HCT116 (cell line): ENCODE data around the gene KPNA3. TPM values are rescaled to one million over a fixed set of nuclear protein-coding genes. Genes with fewer than 3 reads are reported as not detected.

Experiments used
- ATAC-seq: fragments of 200-7000 bp; cut with Tn5 transposase; 2 replicates; pipeline ENCODE4 v1.9.1; 2020; ENCODE audit warnings: mild to moderate bottlenecking, moderate library complexity
- BruUV-seq: library from RNA; stranded (reverse); fragments of 400-500 nt; replicated peaks from 2 replicates; lab custom pipeline; 2021; lab: Mats Ljungman, UMichigan
- CTCF ChIA-PET: fragments of 300-600 bp; sonication (Branson Sonifier 250); formaldehyde crosslinking; loops from one replicate; lab custom pipeline; 2021; ENCODE audit warnings: antibody characterized with exemption; lab: Charles Lee
- POLR2A ChIA-PET: fragments of 300-600, 350-600 bp; sonication (Branson Sonifier 250); formaldehyde crosslinking; loops from one replicate; lab custom pipeline; 2021; ENCODE audit warnings: antibody characterized with exemption; lab: Charles Lee
- RAD21 ChIA-PET, 2 experiments: fragments of 300-600 bp; sonication (Branson Sonifier 250); formaldehyde crosslinking; loops; one replicate each; lab custom pipeline; 2023; ENCODE audit warnings: low total read pairs in 2 of 2; ENCODE audit not compliant: uncharacterized antibody in 2 of 2, unreplicated experiment in 2 of 2, low non-redundant PET in 1 of 2; lab: Charles Lee
- DNase-seq: peaks from one replicate; pipeline ENCODE4 v3.0.0-alpha.2; 2010; ENCODE audit warnings: low read depth, low spot score
- H2AFZ ChIP-seq: fragments of 200-600 bp; shearing (Covaris generic), sonication (generic); 2 replicates; pipeline ENCODE4 v1.6.1; 2017; ENCODE audit warnings: low read depth, mixed run types, mixed read lengths, antibody characterized with exemption, low read length; ENCODE audit not compliant: poor library complexity, severe bottlenecking
- H3K27ac ChIP-seq: 2 replicates; pipeline ENCODE4 v1.5.1; 2012; ENCODE audit warnings: low read depth, low read length
- H3K27me3 ChIP-seq: fragments of 200-600 bp; sonication (generic); 2 replicates; pipeline ENCODE4 v1.6.1; 2016; ENCODE audit warnings: mixed run types, low read length, mixed read lengths; ENCODE audit not compliant: insufficient read depth
- H3K36me3 ChIP-seq, 2 experiments: fragments of 200-500 bp in 1 of 2; fragments of 200-600 bp in 1 of 2; sonication (Bioruptor generic) in 1 of 2; sonication (generic) in 1 of 2; 2 replicates each; pipeline versions ENCODE4 v1.5.1 to v1.6.1; 2014 to 2016; ENCODE audit warnings: low read length in 2 of 2, inconsistent platforms in 1 of 2, mixed read lengths in 1 of 2, mixed run types in 1 of 2; ENCODE audit not compliant: insufficient read depth in 2 of 2, control insufficient read depth in 1 of 2
- H3K4me1 ChIP-seq, 2 experiments: fragments of 200-600 bp in 1 of 2; sonication (generic) in 1 of 2; 2 replicates each; pipeline versions ENCODE4 v1.5.1 to v1.6.1; 2012 to 2017; ENCODE audit warnings: low read length in 2 of 2, inconsistent platforms in 1 of 2, mild to moderate bottlenecking in 1 of 2, mixed read lengths in 1 of 2, mixed run types in 1 of 2, moderate library complexity in 1 of 2; ENCODE audit not compliant: insufficient read depth in 2 of 2, control insufficient read depth in 1 of 2
- H3K4me2 ChIP-seq: fragments of 200-600 bp; sonication (generic); 2 replicates; pipeline ENCODE4 v1.6.1; 2017; ENCODE audit warnings: mixed run types, low read length, mixed read lengths
- H3K4me3 ChIP-seq, 2 experiments: fragments of 200-600 bp in 1 of 2; sonication (generic) in 1 of 2; replicated peaks in 1 of 2; 2 replicates each; pipeline ENCODE4 v1.5.1; 2011 to 2016; ENCODE audit warnings: low read length in 2 of 2, control low read depth in 1 of 2, low read depth in 1 of 2, mild to moderate bottlenecking in 1 of 2, mixed read lengths in 1 of 2, mixed run types in 1 of 2
- H3K79me2 ChIP-seq: fragments of 200-600 bp; sonication (generic); 2 replicates; pipeline ENCODE4 v1.6.1; 2017; ENCODE audit warnings: mild to moderate bottlenecking, mixed run types, low read length, moderate library complexity, mixed read lengths; ENCODE audit not compliant: insufficient read depth
- H3K9ac ChIP-seq: fragments of 200-600 bp; sonication (generic); 2 replicates; pipeline ENCODE4 v1.6.1; 2016; ENCODE audit warnings: low read length, mixed read lengths
- H3K9me2 ChIP-seq: fragments of 200-600 bp; sonication (generic), shearing (Covaris generic); 2 replicates; pipeline ENCODE4 v1.6.1; 2017; ENCODE audit warnings: mixed run types, mild to moderate bottlenecking, moderate library complexity; ENCODE audit not compliant: insufficient read depth
- H3K9me3 ChIP-seq, 2 experiments: fragments of 200-500 bp in 1 of 2; fragments of 200-600 bp in 1 of 2; sonication (Bioruptor generic) in 1 of 2; sonication (generic) in 1 of 2; 2 replicates each; pipeline ENCODE4 v1.6.1; 2014 to 2017; ENCODE audit warnings: low read length in 2 of 2, mixed read lengths in 2 of 2, inconsistent platforms in 1 of 2, low read depth in 1 of 2, mild to moderate bottlenecking in 1 of 2, mixed run types in 1 of 2, moderate library complexity in 1 of 2; ENCODE audit not compliant: control insufficient read depth in 1 of 2, insufficient read depth in 1 of 2
- H4K20me1 ChIP-seq: fragments of 200-600 bp; sonication (generic), shearing (Covaris generic); 2 replicates; pipeline ENCODE4 v1.6.1; 2017; ENCODE audit warnings: mixed run types, mild to moderate bottlenecking, moderate library complexity; ENCODE audit not compliant: insufficient read depth
- ELF1 ChIP-seq: IDR thresholded peaks from 2 replicates; pipeline ENCODE4 v1.6.1; 2012; ENCODE audit warnings: low read depth, borderline replicate concordance
- RAD21 ChIP-seq: IDR thresholded peaks from 2 replicates; pipeline ENCODE4 v1.6.1; 2012; ENCODE audit warnings: low read depth, mild to moderate bottlenecking
- SRF ChIP-seq: IDR thresholded peaks from 2 replicates; pipeline ENCODE4 v1.6.1; 2012; ENCODE audit warnings: low read depth
- TCF7L2 ChIP-seq: IDR thresholded peaks from 2 replicates; pipeline ENCODE4 v1.7.0; 2011; ENCODE audit warnings: borderline replicate concordance, inconsistent platforms; ENCODE audit not compliant: insufficient read depth, insufficient read length; ENCODE audit errors: extremely low read depth
- YY1 ChIP-seq: IDR thresholded peaks from 2 replicates; pipeline ENCODE4 v1.6.1; 2011; ENCODE audit warnings: low read length, low read depth, moderate library complexity, mild to moderate bottlenecking; ENCODE audit not compliant: insufficient replicate concordance; ENCODE audit errors: extremely low read depth
- ZNF274 ChIP-seq: fragments of 200-500 bp; sonication (Bioruptor generic); IDR thresholded peaks from 2 replicates; pipeline ENCODE4 v1.6.1; 2014; ENCODE audit warnings: mild to moderate bottlenecking, low read depth, low read length, inconsistent platforms
- intact Hi-C: fragments of 100-400 bp; cut with micrococcal nuclease; formaldehyde crosslinking; loops from 2 replicates; pipeline ENCODE4 v1.10.0; 2022
- total RNA-seq: library from RNA; stranded (reverse); gene quantifications from one replicate; pipeline ENCODE4 v1.2.1, GENCODE V29; 2021; ENCODE audit not compliant: unreplicated experiment
- TF ChIP-seq, protein P1 (sequence below): IDR thresholded peaks from 2 replicates; pipeline ENCODE4 v1.6.1; 2012; ENCODE audit warnings: low read depth

KPNA3 gene
- total RNA-seq, 1 experiment from 2014 or later = 45.0 TPM

DNA sequence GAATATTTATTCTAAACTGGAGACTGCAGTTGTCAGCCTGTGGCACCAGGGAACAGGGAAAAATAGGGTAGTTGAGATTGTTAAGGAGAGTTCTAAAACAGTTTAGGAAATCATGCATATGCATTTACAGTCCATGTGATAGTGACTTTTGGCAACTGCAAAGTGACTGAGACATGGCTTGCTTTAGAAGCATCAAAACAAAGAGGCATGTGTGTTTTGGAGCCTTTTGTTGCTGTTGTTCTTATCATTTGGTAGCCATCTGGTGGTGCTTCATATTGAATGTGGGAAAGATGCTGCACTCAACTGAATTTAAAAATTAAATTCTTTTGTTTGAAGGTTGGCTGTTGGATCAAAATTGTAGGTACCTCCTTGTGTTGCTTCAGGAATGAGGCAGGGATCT is 91.0 kb downstream of the KPNA3 start:
- CTCF ChIA-PET = no interaction called here
- no TSS peak for BruUV-seq
- intact Hi-C loops = no loop called here
- no peaks in the 10 kb centered on the region for H3K4me1 ChIP-seq
- H4K20me1 ChIP-seq = no peaks in the 10 kb centered on the region
- TF ChIP-seq ZNF274 = no peak
- TF ChIP-seq RAD21 = no peak
- TF ChIP-seq, protein P1, sequence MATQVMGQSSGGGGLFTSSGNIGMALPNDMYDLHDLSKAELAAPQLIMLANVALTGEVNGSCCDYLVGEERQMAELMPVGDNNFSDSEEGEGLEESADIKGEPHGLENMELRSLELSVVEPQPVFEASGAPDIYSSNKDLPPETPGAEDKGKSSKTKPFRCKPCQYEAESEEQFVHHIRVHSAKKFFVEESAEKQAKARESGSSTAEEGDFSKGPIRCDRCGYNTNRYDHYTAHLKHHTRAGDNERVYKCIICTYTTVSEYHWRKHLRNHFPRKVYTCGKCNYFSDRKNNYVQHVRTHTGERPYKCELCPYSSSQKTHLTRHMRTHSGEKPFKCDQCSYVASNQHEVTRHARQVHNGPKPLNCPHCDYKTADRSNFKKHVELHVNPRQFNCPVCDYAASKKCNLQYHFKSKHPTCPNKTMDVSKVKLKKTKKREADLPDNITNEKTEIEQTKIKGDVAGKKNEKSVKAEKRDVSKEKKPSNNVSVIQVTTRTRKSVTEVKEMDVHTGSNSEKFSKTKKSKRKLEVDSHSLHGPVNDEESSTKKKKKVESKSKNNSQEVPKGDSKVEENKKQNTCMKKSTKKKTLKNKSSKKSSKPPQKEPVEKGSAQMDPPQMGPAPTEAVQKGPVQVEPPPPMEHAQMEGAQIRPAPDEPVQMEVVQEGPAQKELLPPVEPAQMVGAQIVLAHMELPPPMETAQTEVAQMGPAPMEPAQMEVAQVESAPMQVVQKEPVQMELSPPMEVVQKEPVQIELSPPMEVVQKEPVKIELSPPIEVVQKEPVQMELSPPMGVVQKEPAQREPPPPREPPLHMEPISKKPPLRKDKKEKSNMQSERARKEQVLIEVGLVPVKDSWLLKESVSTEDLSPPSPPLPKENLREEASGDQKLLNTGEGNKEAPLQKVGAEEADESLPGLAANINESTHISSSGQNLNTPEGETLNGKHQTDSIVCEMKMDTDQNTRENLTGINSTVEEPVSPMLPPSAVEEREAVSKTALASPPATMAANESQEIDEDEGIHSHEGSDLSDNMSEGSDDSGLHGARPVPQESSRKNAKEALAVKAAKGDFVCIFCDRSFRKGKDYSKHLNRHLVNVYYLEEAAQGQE = no peak
- TF ChIP-seq SRF = no peak
- TF ChIP-seq YY1 = no peak
- TF ChIP-seq ELF1 = no peak
- TF ChIP-seq TCF7L2 = no peak
- TF ChIP-seq, all 23 proteins: peak for 0
- Histone ChIP-seq H3K4me3 (no peak overlapping the region), H3K9me3 (no peaks in the 10 kb centered on the region), H2AFZ (no peak overlapping the region), H3K27me3 (no peaks in the 10 kb centered on the region), H3K27ac (no peak overlapping the region), H3K36me3 (peaks cover 13 to 19% of the 10 kb centered on the region in 2 experiments; a peak in 3 of 4 replicates), H3K9me2 (no peaks in the 10 kb centered on the region), H3K79me2 (no peaks in the 10 kb centered on the region), H3K9ac (no peak overlapping the region), H3K4me2 (no peak overlapping the region)
- DNase-seq = no peak
- ATAC-seq = no peak
- ChIA-PET RAD21 (no interaction called here), POLR2A (no interaction called here)
